ENCODE results near the gene ZBTB7C.

ZBTB7C gene

DNA sequence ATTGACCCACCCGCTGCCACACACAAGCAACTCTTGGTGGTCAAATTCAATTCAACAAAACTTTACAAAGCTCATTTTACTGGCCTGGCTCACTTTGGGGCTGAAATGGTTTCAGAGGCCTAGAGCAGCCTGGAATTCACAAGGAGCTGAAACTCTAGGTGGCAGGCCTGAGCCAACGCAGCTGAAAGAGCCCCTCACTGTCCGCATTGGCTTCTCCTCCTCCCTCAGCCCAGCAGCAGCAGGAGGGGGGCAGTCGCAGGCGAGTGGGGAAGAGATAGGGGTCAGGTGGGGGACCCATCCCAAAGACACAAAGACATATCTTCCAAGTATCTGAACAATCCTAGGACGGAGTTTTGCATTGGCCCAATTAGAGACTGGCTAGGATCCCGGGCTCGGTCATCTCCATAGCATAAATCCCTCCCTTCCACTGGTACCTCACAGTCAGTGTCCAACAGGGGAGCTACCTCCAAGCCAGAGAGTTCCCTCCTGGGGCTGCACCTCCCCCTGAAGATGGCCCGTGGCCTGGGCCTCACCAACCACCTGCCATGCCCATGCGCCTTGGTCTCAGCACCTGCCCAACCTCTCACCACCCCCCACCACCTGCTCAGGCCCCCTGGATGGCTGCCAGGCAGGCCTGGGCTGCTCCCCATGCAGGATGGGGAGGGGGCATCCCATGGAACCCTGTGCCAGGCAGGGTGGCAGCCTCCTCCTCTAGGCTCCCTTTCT is 113.4 kb downstream of the ZBTB7C start:
- no peak for TF ChIP-seq CTCF (conservative IDR thresholded peaks at IDR 0.05; ENCODE audit: low read length)
- H3K4me3 ChIP-seq (ENCODE audit: low read length), result no peak overlapping the region
- no peak for DNase-seq (ENCODE audit: low read depth)

DNA sequence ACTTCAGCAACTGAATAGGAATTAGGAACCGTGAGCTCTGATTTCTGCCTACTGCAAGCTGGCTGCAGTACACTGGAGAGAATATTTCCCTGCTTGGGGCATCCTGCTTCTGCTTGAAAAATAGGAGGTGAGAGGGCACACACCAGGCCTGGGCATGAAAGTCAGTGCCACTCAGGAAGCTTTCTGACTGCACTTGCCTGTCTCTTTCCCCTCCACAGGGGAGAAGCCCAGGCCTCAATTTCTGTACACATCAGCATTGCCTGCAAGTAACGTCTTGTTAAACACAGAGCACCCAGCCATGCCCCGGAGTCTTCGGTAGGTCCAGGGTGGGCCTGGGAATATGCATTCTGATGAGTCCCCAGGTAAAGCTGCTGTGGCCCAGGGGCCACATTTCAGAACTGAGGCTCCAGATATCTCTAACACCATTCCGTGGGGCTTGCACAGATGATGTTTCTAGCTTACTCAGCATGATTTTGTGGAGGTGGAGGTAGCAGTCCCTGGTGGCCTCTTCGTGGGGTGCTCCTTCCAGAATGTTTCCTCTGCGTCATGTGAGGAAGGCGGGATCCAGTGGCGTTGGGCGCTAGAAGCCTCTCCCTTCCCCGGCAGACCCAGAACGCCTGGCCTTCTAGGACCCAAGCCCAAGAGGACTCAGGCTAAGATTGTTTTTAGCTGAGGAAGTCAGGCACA is 114.1 kb downstream of the ZBTB7C start:
- DNase-seq (ENCODE audit: low read depth), result no peak
- no peak for TF ChIP-seq CTCF (conservative IDR thresholded peaks at IDR 0.05; ENCODE audit: low read length)
- no peak overlapping the region for H3K4me3 ChIP-seq (ENCODE audit: low read length)

GRCh38 chr18:48293954-48294898 is 115.0 kb downstream of the ZBTB7C start:
- DNase-seq (ENCODE audit: low read depth), result no peak
- no peak overlapping the region for H3K4me3 ChIP-seq (ENCODE audit: low read length)
- no peak for TF ChIP-seq CTCF (conservative IDR thresholded peaks at IDR 0.05; ENCODE audit: low read length)

DNA sequence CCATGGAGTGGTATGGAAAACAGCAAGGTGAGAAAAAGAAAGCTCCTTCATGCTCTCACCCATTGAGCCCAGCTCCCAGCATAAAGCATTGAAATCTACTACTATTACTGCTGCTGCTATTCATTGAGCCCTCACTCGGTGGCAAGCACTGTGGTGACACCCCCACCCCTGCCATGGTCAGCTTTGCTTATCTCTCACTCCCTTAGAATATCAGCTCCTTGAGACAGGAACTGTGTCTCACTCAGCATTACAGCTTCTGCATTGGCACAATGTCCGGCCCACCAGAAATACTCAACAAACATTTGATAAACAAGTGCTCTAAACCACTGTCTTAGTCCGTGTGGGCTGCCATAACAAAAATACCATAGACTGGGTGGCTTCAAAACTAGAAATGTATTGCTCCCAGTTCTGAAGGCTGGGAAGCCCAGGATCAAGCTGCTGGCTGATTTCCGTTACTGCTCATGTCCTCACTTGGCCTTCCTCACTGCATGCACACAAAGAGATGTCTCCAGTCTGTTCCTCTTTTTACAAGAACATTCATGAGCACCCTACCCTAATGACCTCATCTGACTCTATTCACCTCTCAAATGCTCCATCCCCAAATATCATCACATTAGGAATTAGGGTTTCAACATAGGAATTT is 116.3 kb downstream of the ZBTB7C start:
- no peak for DNase-seq (ENCODE audit: low read depth)
- TF ChIP-seq CTCF (conservative IDR thresholded peaks at IDR 0.05; ENCODE audit: low read length), result no peak
- H3K4me3 ChIP-seq (ENCODE audit: low read length), result no peak overlapping the region

DNA sequence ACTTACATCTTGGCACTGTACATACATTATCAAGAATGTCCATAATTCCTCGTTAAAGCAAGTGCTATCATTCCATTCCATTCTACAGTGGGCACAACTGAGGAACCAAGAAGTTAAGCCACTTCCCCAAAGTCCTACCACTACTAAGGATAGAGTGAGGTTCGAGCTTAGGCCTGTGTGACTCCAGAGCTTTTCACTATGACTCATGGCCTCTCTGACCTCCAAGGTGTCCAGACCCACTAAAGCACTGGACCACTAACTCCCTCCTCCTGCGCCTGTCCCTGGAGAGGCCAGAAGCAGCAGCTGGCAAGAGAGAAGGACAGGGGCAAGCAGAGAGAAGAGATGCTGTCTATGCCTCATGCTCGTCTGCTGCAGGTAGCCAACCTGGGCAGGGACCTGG is 117.0 kb downstream of the ZBTB7C start:
- no peak overlapping the region for H3K4me3 ChIP-seq (ENCODE audit: low read length)
- TF ChIP-seq CTCF (conservative IDR thresholded peaks at IDR 0.05; ENCODE audit: low read length), result no peak
- DNase-seq (ENCODE audit: low read depth), result no peak

DNA sequence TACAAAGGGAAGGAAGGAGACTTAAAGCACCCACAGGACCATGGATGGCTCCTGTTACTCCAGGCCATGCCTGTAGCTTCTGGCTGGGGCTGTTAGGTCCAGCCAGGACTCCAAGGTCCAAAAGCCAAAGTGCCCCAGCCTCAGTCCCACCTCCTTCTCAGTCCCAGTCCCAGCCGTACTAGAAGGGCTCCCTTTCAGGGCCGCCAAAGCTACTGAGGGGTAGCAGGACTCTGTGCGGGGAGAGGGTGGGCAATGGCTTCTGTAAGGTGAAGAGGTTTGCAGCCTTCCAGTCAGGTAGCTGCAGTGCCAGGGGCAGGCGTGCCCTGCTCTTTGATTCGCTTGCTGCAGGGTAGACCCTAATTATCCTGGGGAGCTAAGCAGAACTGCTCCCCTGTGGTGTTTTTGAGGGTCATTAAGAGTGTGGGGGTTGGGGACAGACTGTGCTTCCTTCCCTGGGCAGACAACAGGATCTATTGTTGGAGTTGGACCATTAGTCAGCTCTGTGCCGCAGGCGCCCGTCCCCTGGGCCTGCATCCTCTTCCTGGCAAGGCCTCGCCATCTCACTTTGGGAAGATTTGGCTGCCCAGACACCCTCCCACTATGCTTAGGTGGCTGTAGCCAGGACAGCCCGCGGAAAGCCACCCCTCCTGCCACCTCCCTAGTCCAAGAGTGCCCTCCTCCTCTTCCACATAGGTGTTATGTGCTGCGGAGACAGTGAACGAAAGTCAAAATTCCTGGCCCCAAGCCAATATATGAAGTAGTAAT is 118.8 kb downstream of the ZBTB7C start:
- DNase-seq (ENCODE audit: low read depth), result no peak

More for the DNA sequence above, 118.8 kb downstream of the ZBTB7C start:
- H3K4me3 ChIP-seq (ENCODE audit: low read length), result no peak overlapping the region
- TF ChIP-seq CTCF (conservative IDR thresholded peaks at IDR 0.05; ENCODE audit: low read length), result no peak

Data from AG10803 (cell line).